GM12875 (cell line): ENCODE measurements around the gene SHISA9.

Experiments used
- H3K4me3 ChIP-seq: one replicate; pipeline ENCODE4 v1.5.1; 2011; ENCODE audit warnings: low read depth, low read length, control low read depth
- CTCF ChIP-seq: IDR thresholded peaks from 2 replicates; pipeline ENCODE4 v1.5.1; 2011; ENCODE audit warnings: low read depth, mild to moderate bottlenecking, control low read depth, inconsistent platforms, low read length, moderate library complexity, borderline replicate concordance; ENCODE audit not compliant: insufficient read depth

The SHISA9 gene

GRCh38 chr16:13036600-13036999 is 135.2 kb downstream of the SHISA9 start:
- no peak for TF ChIP-seq CTCF
- no peak overlapping the region for H3K4me3 ChIP-seq

GRCh38 chr16:13038591-13038990 is 137.2 kb downstream of the SHISA9 start:
- H3K4me3 ChIP-seq: no peak overlapping the region
- no peak for TF ChIP-seq CTCF

- TF ChIP-seq CTCF: no peak
- H3K4me3 ChIP-seq: no peak overlapping the region
These were observed 138.1 kb downstream of the SHISA9 start for GRCh38 chr16:13039526-13039925.

GRCh38 chr16:13041180-13041579 is 139.8 kb downstream of the SHISA9 start:
- no peak overlapping the region for H3K4me3 ChIP-seq
- TF ChIP-seq CTCF: no peak

GRCh38 chr16:13041646-13042290 is 140.4 kb downstream of the SHISA9 start:
- no peak overlapping the region for H3K4me3 ChIP-seq
- TF ChIP-seq CTCF: no peak

GRCh38 chr16:13042291-13042685 is 140.9 kb downstream of the SHISA9 start:
- no peak for TF ChIP-seq CTCF
- no peak overlapping the region for H3K4me3 ChIP-seq

GRCh38 chr16:13046061-13046821 is 144.8 kb downstream of the SHISA9 start:
- no peak for TF ChIP-seq CTCF
- no peak overlapping the region for H3K4me3 ChIP-seq
